GM12892 (cell line): ENCODE data around the gene NPHP4.

Experiments used
- POLR2A ChIP-seq: IDR thresholded peaks from 2 replicates; pipeline ENCODE4 v1.6.1; 2011; ENCODE audit warnings: low read depth, low read length, control low read depth
- POLR2AphosphoS5 ChIP-seq: IDR thresholded peaks from 2 replicates; pipeline ENCODE4 v1.6.1; 2011; ENCODE audit warnings: low read depth, low read length, control low read depth
- TAF1 ChIP-seq: IDR thresholded peaks from 2 replicates; pipeline ENCODE4 v1.6.1; 2011; ENCODE audit warnings: low read depth, mild to moderate bottlenecking, control low read depth, low read length, borderline replicate concordance

GRCh38 chr1:5989286-5989605, 3.0 kb downstream of the NPHP4 start:
- no peak for TF ChIP-seq POLR2AphosphoS5
- TF ChIP-seq TAF1: no peak
- TF ChIP-seq POLR2A: no peak
